GM21737 (cell line): ENCODE measurements around the gene TUBD1.
"Not testable (repeated sequence)": the region's sequence is repeated elsewhere in the genome, so short reads cannot be mapped to it uniquely, and the experiment has no call there.

Experiments
- ATAC-seq: cut with Tn5 transposase; IDR thresholded peaks from one replicate; pipeline ENCODE4 v1.9.1; 2021; ENCODE audit warnings: mild to moderate bottlenecking, moderate library complexity; ENCODE audit not compliant: unreplicated experiment

Gene TUBD1

DNA sequence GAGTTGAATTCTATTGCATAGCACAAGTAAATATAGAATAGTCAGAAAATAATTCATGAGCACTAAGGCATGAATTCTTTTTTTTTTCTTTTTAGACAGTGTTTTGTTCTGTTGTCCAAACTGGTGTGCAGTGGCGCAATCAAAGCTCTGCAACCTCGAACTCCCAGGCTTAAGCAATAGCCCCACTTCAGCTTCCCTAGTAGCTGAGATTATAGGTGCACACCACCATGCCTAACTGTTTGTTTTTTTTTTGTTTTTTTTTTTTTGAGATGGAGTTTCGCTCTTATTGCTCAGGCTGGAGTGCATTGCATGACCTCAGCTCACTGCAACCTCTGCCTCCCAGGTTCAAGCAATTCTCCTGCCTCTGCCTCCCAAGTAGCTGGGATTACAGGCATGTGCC is 16.6 kb downstream of the TUBD1 start:
- no peak for ATAC-seq

DNA sequence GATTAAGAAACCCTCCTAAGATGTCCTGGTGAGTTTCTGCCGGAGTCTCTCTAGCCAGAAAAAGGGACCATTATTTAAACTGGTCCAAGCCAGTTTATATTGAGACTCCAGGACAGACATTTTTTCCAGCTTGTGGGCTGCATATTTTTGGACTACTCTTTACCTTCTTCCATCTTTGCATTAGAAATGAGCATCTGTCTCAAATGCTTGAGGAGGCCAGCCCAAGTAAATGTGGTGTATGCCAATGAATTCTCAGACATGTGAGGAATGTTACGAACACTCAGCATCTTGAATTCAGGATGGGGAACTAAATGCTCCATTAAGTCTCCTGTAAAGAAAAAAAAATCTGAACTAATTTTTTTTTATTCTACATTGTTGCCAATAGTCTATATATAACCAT is 18.4 kb downstream of the TUBD1 start:
- no peak for ATAC-seq

DNA sequence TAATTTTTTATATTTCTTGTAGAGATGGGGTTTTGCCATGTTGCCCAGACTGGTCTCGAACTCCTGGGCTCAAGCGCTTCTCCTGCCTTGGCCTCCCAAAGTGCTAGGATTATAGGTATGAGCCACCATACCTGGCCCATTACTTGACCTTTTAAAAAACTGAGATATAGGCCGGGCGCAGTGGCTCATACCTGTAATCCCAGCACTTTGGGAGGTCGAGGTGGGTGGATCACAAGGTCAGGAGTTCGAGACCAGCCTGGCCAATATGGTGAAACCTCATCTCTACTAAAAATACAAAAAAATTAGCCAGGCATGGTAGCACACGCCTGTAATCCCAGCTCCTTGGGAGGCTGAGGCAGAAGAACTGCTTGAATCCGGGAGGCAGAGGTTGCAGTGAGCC is 19.3 kb downstream of the TUBD1 start:
- not testable (repeated sequence) for ATAC-seq

DNA sequence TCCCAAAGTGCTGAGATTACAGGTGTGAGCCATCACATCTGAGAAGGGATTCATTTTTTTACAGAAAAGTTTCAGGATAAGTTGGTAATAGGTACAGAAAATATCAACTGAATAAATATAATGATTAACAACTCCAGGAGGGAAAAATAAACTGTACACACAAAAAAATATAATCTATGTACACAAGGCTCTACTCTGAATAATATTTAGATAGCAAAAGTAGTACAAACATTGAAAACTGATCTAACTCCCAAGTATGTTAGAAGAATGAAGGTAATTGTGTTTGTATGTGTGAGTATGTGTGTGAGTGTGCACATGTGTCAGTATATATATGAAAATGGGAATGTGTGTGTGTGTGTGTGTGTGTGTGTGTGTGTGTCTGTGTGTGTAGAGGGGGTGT is 20.4 kb downstream of the TUBD1 start:
- no peak for ATAC-seq

DNA sequence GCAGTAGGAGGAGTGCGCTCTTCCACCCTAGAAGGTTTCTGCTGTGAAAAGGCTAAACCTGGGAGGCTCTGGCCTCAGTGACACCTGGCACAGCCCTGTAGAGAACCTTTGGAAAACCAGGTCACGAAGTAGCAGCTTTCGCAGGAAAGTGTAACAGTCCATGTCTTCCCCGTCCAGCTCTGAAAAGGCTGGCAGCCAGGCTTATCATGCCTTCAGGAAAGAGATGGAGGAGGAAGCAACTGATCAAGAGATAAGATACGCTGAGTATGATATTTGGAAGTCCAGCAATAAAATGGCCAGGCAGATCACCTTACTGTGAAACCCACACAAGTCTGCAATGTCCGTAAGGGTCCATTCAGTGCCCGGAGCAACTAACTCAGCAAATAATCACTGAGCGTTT is 22.3 kb downstream of the TUBD1 start:
- no peak for ATAC-seq

DNA sequence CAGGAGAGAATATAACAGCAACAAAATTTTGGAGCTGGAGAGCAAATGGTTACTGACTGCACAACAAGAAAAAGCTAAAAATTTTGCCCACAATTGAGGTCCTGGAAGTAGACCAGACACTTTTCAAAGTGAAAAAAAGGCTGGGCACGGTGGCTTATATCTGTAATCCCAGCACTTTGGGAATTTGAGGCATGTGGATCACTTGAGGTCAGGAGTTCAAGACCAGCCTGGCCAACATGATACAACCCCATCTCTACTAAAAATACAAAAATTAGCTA is 22.9 kb downstream of the TUBD1 start:
- no peak for ATAC-seq

DNA sequence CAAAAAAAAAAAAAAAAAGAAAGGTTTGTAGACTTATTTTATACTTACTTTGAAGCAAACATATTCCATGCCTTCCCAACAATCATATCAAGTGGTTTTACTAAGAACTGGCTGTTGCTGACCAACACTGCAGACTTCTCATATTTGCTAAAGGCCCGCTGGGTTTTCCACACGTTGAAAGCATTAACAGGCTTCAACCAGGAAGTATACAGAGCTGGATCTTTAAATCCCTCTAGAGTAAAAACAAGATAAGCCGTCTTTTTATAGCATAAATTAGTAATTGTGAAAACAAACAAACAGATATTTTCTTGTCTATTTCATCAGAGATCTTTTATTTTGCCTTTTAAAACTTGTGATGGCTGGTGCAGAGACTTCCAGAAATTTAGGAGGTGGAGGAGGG is 29.1 kb downstream of the TUBD1 start:
- no peak for ATAC-seq

DNA sequence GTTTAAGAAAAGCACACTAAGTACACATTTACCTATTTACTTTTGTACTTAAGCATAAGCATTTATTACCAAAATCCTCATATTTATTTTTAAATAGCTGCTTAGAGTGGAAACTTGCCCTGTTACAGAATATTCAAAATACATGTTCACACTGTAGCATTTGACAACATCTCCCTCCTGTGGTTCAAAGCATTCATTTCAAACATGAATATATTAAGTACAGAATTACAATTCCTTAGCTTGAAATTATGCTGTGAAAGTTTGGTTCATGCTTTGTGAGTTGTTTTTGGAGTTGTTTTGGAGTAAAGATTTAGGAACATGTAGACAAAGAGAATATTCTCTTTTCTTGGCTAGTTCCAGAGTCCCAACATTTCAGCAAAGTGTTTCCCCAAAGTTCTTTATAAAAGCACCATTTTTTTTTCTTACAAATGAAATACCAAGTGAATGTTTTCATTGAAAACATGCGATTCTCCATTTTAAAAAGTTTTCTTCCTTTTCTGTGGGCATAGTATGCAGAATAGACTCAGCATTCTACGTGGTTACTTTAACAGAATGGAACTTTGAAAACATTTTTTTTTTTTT is 33.2 kb downstream of the TUBD1 start:
- ATAC-seq = no peak

DNA sequence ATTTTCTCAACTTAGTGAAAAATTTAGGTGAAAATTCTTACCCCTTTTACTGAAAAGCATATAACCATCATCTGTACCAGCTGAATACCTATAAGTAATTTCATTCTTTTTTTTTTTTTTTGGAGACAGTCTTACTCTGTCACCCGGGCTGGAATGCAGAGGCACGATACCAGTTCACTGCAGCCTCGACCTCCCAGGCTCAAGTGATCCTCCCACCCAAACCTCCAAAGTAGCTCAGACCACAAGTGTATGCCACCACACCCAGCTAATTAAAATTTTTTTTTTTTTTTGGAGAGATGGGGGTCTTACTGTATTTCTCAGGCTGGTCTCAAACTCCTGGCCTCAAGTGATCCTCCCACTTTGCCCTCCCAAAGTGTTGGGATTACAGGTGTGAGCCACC is 33.8 kb downstream of the TUBD1 start:
- no peak for ATAC-seq

DNA sequence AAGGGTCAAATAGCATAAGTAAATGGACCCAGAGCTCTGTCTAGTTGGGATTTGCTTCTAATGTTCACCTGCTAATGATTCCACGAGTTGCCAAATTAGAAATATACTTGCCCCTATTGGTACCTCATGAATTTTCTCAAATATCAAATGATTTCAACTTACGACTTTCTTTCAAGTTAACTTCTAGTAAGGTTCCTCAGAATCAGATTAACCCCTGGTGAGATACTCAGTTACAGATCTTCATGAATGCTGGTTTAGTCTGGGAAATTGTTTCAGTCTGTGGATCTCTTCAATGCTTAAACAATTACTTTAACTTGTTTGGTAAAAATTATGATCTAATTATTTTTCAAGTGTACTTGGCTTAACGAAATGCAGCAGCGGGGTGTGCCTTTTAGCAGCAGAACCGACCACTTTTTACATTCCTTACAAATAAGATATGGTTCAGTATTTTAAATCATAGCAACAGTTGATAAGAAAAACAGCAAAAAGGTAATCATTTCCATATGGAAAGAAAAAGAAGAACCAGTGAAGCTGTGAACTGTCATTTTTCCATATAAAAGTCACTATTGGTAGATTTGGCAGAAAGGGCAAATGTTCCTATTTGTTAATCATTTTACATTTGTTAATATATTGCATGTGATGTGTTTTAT is 34.5 kb downstream of the TUBD1 start:
- no peak for ATAC-seq

DNA sequence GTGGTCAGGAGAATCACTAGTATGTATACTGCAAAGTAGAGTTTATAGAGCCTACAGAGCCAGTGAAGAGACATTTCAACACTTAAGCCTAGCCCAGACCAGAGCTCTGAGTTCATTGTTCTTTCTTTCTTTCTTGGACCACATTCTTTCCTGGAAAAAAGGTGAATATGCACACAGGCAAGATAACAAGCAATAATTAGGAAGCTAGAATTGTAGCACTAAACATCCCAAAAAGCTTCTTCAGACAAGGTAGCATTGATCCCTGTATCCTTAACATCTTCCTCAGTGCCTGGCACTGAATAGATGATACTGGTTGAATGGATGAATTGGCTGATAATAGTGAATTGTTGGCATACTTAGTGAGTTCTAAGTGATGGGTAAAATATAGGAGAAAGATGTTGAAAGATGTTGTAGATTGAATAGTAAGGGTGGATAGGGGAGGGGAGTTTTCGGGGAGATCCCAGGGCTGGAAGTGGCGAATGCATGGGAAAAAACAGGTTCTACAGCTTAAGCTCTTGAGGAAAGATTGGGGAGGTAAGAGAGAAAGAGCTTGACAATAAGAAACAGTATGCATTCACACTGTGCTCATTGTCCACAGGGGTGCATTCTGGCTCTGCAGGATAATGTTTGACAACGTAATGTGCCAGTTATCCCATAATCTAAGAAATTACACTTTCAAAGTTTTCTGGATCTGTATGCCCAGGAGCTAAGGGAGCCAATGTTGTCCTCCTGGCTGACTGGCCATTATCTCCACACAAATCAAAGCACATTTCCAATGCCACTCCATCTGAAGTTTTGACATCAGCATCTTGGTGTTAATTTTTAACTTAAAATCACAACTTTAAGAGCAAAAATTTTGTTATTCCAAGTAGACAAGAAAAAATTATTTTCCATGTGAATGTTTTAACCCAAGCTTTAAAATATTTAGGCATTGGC is 35.6 kb downstream of the TUBD1 start:
- ATAC-seq = no peak

DNA sequence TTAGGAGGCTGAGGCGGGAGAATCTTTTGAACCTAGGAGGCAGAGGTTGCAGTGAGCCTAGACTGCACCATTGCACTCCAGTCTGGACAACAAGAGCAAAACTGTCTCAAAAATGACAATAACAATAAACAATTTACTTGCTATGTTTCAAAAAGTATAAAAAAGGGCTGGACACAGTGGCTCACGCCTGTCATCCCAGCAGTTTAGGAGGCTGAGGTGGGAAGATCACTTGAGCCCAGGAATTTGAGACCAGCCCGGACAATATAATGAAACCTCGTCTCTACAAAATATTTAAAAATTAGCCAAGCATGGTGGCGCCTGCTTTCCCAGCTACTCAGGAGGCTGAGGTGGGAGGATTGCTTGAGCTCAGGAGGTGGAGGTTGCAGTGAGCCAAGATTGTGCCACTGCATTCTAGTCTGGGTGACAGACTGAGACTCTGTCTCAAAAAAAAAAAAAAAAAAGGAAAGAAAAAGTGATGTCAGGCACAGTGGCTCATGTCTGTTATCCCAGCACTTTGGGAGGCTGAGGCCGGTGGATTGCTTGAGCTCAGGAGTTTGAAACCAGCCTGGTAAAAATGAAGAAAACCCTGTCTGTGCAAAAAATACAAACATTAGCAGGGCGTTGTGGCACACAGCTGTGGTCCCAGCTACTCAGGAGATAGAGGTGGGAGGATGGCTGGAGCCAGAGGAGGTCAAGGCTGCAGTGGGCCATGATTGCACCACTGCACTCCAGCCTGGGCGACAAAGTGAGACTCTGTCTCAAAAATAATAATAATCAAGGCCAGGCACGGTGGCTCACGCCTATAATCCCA is 38.6 kb downstream of the TUBD1 start:
- ATAC-seq = not testable (repeated sequence)

DNA sequence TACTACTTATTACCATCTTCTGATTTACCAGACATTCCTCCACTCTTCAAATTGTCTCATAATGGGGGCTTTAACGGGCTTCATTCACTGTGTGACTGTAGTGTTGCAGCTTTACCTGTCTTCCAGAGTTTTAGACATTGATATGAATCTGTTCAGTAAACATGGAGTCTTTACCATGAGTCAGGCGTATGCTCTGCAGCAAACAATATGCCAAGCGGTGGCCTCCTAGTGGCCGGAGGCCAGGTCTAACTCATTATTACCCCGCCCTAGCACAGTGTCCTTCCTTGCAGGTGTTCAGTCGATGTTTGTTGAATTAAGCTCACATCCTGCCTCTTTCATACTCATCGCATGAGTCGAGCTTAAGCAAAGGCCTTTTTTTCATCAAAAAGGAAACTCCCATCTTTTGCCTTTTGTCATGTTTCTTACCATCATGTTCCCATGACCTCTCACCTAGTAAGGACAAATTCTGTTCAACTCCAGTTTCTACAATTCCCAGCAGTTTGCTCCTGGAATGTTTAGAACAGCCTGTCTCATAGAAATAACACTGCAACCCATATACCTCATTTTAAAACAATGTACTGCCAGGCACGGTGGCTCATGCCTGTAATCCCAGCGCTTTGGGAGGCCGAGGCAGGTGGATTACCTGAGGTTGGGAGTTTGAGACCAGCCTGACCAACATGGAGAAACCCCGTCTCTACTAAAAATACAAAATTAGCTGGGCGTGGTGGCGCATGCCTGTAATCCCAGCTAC is 39.4 kb downstream of the TUBD1 start:
- no peak for ATAC-seq

DNA sequence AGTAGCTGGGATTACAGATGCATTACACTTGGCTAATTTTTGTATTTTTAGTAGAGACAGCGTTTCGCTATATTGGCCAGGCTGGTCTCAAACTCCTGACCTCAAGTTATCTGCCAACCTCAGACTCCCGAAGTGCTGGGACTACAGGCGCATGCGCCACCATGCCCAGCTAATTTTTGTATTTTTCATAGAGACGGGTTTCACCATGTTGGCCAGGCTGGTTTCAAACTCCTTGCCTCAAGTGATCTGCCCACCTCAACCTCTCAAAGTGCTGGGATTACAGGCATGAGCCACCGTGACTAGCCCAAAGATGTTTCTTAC is 39.9 kb downstream of the TUBD1 start:
- not testable (repeated sequence) for ATAC-seq

DNA sequence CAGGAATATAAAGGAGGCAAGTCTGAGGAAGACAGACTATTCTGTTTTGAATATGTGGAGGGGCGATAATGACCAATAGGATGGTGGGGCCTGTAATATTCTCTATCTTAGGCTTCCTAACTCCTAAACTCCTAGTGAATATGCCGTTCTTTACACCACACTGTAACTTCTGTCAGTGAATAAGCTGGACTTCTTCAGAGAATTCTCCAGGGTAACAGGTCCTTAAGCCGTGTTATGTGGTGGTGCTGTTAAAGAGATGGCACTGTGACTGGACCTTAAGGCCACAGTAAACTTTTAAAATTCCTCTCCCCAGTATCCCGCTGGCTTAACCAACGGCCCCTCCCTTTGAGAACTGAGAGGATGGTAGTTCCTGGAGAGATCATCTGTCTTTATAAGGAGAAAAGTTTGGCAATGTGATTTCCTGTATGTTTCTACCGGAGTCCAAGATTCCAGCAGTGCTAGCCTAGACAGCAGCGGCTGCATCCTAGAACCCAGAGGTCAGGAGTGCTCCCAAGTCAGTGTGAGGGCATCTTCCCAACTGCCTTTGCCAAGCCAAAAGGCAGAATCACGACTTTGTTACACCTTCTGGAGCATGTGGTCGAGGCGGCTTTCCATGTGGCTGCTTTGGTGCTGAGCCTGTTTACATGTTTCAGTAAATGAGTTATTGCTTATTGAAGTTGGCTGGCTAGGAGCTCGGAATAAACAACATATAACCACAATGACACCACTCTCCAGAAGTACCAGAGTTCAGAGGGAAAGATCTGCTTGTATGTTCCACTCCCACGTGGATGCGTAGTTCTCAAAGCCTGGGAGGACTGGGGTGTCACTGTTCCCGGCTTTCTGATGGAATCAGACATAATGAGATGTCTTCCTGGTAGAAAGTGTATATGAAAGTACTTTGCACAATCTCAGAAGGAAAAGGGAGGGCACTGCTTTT is 41.0 kb downstream of the TUBD1 start:
- no peak for ATAC-seq

DNA sequence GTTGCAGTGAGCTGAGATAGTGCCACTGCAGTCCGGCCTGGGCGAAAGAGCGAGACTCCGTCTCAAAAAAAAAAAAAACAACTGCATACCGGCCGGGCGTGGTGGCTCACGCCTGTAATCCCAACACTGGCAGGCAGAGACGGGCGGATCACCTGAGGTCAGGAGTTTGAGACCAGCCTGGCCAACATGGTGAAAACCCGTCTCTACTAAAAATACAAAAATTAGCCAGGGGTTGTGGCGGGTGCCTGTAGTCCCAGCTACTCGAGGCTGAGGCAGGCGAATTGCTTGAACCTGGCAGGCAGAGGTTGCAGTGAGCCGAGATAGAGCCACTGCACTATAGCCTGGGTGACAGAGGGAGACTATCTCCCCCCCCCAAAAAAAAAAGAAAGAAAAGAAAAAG is 42.4 kb downstream of the TUBD1 start:
- ATAC-seq = not testable (repeated sequence)

DNA sequence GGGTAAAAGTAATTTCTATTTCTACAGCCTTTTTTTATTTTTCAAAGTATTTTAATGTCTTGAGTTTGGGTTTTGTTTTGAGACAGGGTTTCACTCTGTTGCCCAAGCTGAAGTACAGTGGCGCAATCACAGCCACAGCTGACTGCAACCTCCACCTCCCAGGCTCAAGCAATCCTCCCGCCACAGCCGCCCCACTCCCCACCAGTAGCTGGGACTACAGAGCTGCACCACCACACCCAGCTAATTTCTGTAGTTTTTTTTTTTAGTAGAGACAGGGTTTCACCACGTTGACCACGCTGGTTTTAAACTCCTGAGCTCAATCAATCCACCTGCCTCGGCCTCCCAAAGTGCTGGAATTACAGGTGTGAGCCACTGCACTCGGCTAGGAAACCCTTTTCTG is 44.0 kb downstream of the TUBD1 start:
- ATAC-seq = no peak

DNA sequence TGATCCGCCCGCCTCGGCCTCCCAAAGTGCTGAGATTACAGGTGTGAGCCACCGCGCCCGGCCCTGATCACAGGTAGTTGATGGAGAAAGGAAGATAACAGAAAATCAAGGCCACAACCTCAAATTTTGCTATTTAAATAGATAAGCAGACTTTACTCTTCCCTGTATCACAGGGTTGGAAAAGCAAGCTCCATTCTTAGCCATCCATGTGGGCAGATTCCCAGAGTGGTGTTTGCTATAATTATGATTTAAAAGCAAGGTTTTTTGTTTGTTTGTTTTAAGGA is 44.4 kb downstream of the TUBD1 start:
- no peak for ATAC-seq

DNA sequence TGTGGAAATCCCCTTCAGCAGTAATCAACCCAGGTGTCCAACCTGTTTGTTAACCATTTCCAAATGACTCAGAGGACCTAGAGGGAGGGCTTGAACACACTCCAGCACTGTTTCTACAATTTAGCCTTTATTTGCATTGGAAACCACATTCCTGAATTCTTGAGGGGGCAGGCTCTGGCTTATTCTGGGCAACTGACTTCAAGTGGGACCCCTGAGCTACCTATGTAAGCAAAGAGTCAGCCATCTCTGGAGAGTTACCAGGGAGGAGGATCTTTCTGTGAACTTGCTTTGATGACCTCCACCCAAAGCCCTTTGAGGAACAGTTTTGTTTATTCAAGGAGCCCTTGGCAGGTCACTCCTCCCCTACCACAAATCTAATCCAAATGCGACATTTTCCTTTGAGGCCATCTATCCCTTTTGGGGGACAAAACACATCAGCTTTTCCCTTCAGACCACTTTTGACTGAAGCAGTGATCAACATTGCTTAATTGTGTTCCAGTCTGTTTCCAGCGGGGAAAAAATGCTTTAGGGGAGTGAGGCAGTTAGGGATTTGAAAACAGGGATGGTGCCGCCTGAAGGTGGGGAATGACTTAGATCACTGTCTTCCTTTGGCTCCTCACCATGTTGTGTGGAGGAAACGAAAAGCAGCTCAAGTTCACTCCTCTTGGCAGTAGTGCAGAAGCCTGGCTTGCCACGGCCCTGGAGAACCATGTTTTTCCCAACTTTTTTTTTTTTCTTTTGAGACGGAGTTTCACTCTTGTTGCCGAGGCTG is 46.2 kb downstream of the TUBD1 start:
- peak; percentile 50 for ATAC-seq
